ENCODE results near the gene ANKRD39. TPM values are rescaled to one million over a fixed set of nuclear protein-coding genes. Genes with fewer than 3 reads are reported as not detected.

Gene ANKRD39
- total and polyA plus RNA-seq, 4 donors: 4.7 to 22.7 (median 10.7) TPM

DNA sequence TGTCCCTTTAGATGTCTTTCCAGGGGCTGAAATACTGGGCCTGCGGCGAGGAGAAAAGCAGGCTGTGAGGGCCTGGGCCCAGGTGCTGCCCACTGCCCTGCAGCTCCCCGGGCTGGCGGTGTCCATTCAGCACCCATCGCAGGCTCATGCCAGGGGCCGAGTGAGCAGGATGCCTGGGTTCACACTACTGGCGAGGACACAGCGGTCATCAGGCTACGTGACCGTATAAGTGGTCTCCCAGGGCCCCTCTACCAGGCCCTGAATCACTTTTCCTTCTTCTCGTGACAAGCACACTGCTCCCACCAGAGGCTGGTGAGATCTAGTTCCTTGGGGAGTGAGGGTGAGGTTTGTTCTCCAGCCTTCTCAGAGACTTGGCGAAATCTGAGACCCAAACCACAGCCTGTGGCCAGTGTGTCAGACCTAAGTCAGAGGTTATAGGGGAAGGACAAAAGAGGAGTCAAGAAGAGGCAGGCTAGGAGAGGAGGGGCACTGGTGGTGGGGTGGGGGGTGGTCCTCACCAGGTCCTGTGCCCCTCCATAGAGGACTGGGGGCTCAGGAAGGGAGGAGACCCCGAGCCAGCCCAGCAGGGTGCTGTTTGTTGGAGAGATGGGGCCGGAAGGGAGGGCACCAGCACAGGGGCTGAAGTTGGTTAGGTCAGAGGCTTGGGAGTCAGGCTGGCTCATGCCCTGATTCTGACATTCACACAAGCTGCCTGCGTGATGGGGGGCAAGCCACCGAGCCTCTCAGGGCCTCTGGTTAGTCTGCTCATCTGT, 18.6 kb upstream of the ANKRD39 start:
- no peaks in the 10 kb centered on the region for H3K9me3 ChIP-seq (ENCODE audit: control insufficient read depth in 4 of 4, low read length in 3 of 4)
- H3K4me1 ChIP-seq (ENCODE audit: control insufficient read depth in 4 of 4, insufficient read depth in 4 of 4, low read length in 3 of 4): peaks cover 0 to 7% (median 3%) of the 10 kb centered on the region in 4 donors
- no peak overlapping the region for H3K27ac ChIP-seq (ENCODE audit: low read depth in 1 of 2, low read length in 2 of 2)
- no peak for TF ChIP-seq YY1 (IDR thresholded peaks at IDR 0.05)
- no peak for TF ChIP-seq HNF4A (conservative IDR thresholded peaks at IDR 0.05)
- TF ChIP-seq TAF1 (conservative IDR thresholded peaks at IDR 0.05): no peak
- TF ChIP-seq, protein P1, sequence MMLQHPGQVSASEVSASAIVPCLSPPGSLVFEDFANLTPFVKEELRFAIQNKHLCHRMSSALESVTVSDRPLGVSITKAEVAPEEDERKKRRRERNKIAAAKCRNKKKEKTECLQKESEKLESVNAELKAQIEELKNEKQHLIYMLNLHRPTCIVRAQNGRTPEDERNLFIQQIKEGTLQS (IDR thresholded peaks at IDR 0.05): no peak
- no peak for TF ChIP-seq GABPA (IDR thresholded peaks at IDR 0.05 in 1 of 2, conservative IDR thresholded peaks at IDR 0.05 in 1 of 2)
- TF ChIP-seq, protein P2, sequence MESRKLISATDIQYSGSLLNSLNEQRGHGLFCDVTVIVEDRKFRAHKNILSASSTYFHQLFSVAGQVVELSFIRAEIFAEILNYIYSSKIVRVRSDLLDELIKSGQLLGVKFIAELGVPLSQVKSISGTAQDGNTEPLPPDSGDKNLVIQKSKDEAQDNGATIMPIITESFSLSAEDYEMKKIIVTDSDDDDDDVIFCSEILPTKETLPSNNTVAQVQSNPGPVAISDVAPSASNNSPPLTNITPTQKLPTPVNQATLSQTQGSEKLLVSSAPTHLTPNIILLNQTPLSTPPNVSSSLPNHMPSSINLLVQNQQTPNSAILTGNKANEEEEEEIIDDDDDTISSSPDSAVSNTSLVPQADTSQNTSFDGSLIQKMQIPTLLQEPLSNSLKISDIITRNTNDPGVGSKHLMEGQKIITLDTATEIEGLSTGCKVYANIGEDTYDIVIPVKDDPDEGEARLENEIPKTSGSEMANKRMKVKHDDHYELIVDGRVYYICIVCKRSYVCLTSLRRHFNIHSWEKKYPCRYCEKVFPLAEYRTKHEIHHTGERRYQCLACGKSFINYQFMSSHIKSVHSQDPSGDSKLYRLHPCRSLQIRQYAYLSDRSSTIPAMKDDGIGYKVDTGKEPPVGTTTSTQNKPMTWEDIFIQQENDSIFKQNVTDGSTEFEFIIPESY (IDR thresholded peaks at IDR 0.05): no peak
- no peak for TF ChIP-seq FOXA2 (IDR thresholded peaks at IDR 0.05)
- TF ChIP-seq JUND (IDR thresholded peaks at IDR 0.05): no peak
- no peak for TF ChIP-seq RAD21 (IDR thresholded peaks at IDR 0.05)
- TF ChIP-seq, protein P3, sequence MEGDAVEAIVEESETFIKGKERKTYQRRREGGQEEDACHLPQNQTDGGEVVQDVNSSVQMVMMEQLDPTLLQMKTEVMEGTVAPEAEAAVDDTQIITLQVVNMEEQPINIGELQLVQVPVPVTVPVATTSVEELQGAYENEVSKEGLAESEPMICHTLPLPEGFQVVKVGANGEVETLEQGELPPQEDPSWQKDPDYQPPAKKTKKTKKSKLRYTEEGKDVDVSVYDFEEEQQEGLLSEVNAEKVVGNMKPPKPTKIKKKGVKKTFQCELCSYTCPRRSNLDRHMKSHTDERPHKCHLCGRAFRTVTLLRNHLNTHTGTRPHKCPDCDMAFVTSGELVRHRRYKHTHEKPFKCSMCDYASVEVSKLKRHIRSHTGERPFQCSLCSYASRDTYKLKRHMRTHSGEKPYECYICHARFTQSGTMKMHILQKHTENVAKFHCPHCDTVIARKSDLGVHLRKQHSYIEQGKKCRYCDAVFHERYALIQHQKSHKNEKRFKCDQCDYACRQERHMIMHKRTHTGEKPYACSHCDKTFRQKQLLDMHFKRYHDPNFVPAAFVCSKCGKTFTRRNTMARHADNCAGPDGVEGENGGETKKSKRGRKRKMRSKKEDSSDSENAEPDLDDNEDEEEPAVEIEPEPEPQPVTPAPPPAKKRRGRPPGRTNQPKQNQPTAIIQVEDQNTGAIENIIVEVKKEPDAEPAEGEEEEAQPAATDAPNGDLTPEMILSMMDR (IDR thresholded peaks at IDR 0.05; ENCODE audit: low read depth, low read length, missing input control): no peak
- TF ChIP-seq HNF4G (IDR thresholded peaks at IDR 0.05): no peak
- TF ChIP-seq, protein P4, sequence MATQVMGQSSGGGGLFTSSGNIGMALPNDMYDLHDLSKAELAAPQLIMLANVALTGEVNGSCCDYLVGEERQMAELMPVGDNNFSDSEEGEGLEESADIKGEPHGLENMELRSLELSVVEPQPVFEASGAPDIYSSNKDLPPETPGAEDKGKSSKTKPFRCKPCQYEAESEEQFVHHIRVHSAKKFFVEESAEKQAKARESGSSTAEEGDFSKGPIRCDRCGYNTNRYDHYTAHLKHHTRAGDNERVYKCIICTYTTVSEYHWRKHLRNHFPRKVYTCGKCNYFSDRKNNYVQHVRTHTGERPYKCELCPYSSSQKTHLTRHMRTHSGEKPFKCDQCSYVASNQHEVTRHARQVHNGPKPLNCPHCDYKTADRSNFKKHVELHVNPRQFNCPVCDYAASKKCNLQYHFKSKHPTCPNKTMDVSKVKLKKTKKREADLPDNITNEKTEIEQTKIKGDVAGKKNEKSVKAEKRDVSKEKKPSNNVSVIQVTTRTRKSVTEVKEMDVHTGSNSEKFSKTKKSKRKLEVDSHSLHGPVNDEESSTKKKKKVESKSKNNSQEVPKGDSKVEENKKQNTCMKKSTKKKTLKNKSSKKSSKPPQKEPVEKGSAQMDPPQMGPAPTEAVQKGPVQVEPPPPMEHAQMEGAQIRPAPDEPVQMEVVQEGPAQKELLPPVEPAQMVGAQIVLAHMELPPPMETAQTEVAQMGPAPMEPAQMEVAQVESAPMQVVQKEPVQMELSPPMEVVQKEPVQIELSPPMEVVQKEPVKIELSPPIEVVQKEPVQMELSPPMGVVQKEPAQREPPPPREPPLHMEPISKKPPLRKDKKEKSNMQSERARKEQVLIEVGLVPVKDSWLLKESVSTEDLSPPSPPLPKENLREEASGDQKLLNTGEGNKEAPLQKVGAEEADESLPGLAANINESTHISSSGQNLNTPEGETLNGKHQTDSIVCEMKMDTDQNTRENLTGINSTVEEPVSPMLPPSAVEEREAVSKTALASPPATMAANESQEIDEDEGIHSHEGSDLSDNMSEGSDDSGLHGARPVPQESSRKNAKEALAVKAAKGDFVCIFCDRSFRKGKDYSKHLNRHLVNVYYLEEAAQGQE (IDR thresholded peaks at IDR 0.05): no peak
- no peak for TF ChIP-seq FOXA1 (IDR thresholded peaks at IDR 0.05)
- TF ChIP-seq RXRA (IDR thresholded peaks at IDR 0.05): no peak
- no peak overlapping the region for H3K9ac ChIP-seq (ENCODE audit: low read depth in 1 of 2, low read length in 2 of 2)
- no peaks in the 10 kb centered on the region for H3K27me3 ChIP-seq (ENCODE audit: control insufficient read depth in 4 of 4, insufficient read depth in 4 of 4, low read length in 3 of 4)
- DNase-seq (ENCODE audit: low spot score): no peak
- no peaks in the 10 kb centered on the region for H3K36me3 ChIP-seq (ENCODE audit: control insufficient read depth in 4 of 4, insufficient read depth in 3 of 4, low read depth in 1 of 4, low read length in 3 of 4)
- WGBS: 88% methylated on average over 16 of the region's 16 CpGs
- H3K4me3 ChIP-seq (ENCODE audit: low read depth in 1 of 3, low read length in 3 of 3): no peak overlapping the region
